Parathyroid adenoma (tissue), 2 donors: Measurements from ENCODE around the gene ATAT1.
A peak's percentile ranks its signal among the peaks of the same experiment; 100 is the strongest.

Experiments
- H2AFZ ChIP-seq: fragments of 300-600 bp; sonication (generic); one replicate; pipeline ENCODE4 v1.7.0; 2017; ENCODE audit warnings: antibody characterized with exemption, mild to moderate bottlenecking
- H3K27ac ChIP-seq: fragments of 300-600 bp; sonication (generic); one replicate; pipeline ENCODE4 v1.7.0; 2017
- H3K27me3 ChIP-seq: fragments of 300-600 bp; sonication (generic); one replicate; pipeline ENCODE4 v1.7.0; 2017; ENCODE audit warnings: low read length; ENCODE audit not compliant: control insufficient read depth, insufficient read depth
- H3K36me3 ChIP-seq: fragments of 300-600 bp; sonication (generic); one replicate; pipeline ENCODE4 v1.7.0; 2017; ENCODE audit warnings: low read length; ENCODE audit not compliant: control insufficient read depth, insufficient read depth
- H3K4me1 ChIP-seq: fragments of 300-600 bp; sonication (generic); one replicate; pipeline ENCODE4 v1.7.0; 2017; ENCODE audit warnings: control low read depth
- H3K4me2 ChIP-seq: fragments of 300-600 bp; sonication (generic); one replicate; pipeline ENCODE4 v1.7.0; 2017; ENCODE audit warnings: low read length
- H3K4me3 ChIP-seq: fragments of 300-600 bp; sonication (generic); one replicate; pipeline ENCODE4 v1.7.0; 2017; ENCODE audit warnings: low read depth, low read length
- H3K79me2 ChIP-seq: fragments of 300-600 bp; sonication (generic); one replicate; pipeline ENCODE4 v1.7.0; 2017; ENCODE audit warnings: control low read depth
- H3K9ac ChIP-seq: fragments of 300-600 bp; sonication (generic); one replicate; pipeline ENCODE4 v1.7.0; 2017; ENCODE audit warnings: mild to moderate bottlenecking
- H3K9me3 ChIP-seq: fragments of 300-600 bp; sonication (generic); one replicate; pipeline ENCODE4 v1.7.0; 2017; ENCODE audit warnings: low read length; ENCODE audit not compliant: control insufficient read depth
- CTCF ChIP-seq: fragments of 300-600 bp; sonication (generic); IDR thresholded peaks from one replicate; pipeline ENCODE4 v1.7.0; 2017; ENCODE audit warnings: antibody characterized with exemption, mild to moderate bottlenecking
- donor health status: primary hyperparathyroidism.

The ATAT1 gene

GRCh38 chr6:30611856-30612194 lies 14.8 kb upstream of the ATAT1 start:
- no peak overlapping the region for H3K4me2 ChIP-seq
- H3K27ac ChIP-seq = no peak overlapping the region
- no peak overlapping the region for H3K4me3 ChIP-seq
- H3K27me3 ChIP-seq = no peaks in the 10 kb centered on the region
- TF ChIP-seq CTCF = no peak
- H3K9me3 ChIP-seq = no peaks in the 10 kb centered on the region
- no peak overlapping the region for H3K9ac ChIP-seq
- H3K36me3 ChIP-seq = peaks cover 14% of the 10 kb centered on the region
- H2AFZ ChIP-seq = no peak overlapping the region
- peaks cover 31% of the 10 kb centered on the region for H3K79me2 ChIP-seq
- H3K4me1 ChIP-seq = peaks cover 31% of the 10 kb centered on the region

GRCh38 chr6:30612213-30612612 lies 14.5 kb upstream of the ATAT1 start:
- Histone ChIP-seq H3K9me3 (no peaks in the 10 kb centered on the region), H3K4me2 (peak overlapping the region; percentile 70), H3K4me1 (peaks cover 31% of the 10 kb centered on the region), H3K79me2 (peaks cover 34% of the 10 kb centered on the region), H3K27me3 (no peaks in the 10 kb centered on the region), H2AFZ (no peak overlapping the region), H3K27ac (no peak overlapping the region), H3K36me3 (peaks cover 15% of the 10 kb centered on the region), H3K4me3 (no peak overlapping the region), H3K9ac (no peak overlapping the region)
- TF ChIP-seq CTCF = peak; percentile 50

GRCh38 chr6:30612687-30613248 lies 13.9 kb upstream of the ATAT1 start:
- Histone ChIP-seq H3K79me2 (peaks cover 34% of the 10 kb centered on the region), H2AFZ (no peak overlapping the region), H3K4me2 (peak overlapping the region; percentile 70), H3K9ac (no peak overlapping the region), H3K27me3 (no peaks in the 10 kb centered on the region), H3K27ac (peak overlapping the region; percentile 98), H3K4me3 (no peak overlapping the region), H3K36me3 (peaks cover 15% of the 10 kb centered on the region), H3K9me3 (no peaks in the 10 kb centered on the region), H3K4me1 (peaks cover 31% of the 10 kb centered on the region)
- no peak for TF ChIP-seq CTCF

- Histone ChIP-seq H3K36me3 (peaks cover 15% of the 10 kb centered on the region), H3K9ac (no peak overlapping the region), H3K79me2 (peaks cover 39% of the 10 kb centered on the region), H3K9me3 (no peaks in the 10 kb centered on the region), H3K27ac (peak overlapping the region; percentile 98), H3K4me1 (peaks cover 32% of the 10 kb centered on the region), H2AFZ (no peak overlapping the region), H3K4me2 (peak overlapping the region; percentile 70), H3K27me3 (no peaks in the 10 kb centered on the region), H3K4me3 (peak overlapping the region; percentile 100)
- no peak for TF ChIP-seq CTCF
Measured at GRCh38 chr6:30613251-30614043, 13.2 kb upstream of the ATAT1 start.
